ENCODE data around the gene MYO1C. TPM values are rescaled to one million over a fixed set of nuclear protein-coding genes. Genes with fewer than 3 reads are reported as not detected.
"Not testable (repeated sequence)": the region's sequence is repeated elsewhere in the genome, so short reads cannot be mapped to it uniquely, and the experiment has no call there.

MYO1C gene
- total RNA-seq, 2 experiments from 2014 or later = 26.7 to 34.1 TPM

DNA sequence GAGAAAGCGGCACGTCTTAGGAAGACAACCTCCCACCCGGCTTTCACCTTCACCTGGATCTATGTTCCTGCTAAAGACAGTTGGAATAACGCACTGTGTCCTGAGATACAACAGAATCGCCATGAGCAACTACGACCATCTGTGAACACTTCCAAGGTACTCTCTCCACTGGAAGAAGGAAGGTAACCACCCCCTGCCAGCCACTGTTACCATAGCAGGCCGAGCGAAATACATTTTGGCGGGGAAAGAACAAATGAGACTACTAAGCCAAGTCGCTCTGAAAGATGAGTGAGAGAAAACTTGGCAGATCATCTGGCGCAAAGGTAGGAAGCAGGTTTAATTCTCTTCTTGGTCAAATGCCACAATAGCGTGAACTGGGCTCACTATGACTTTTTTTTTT, 46.3 kb downstream of the MYO1C start:
- POLR2A ChIA-PET = no interaction called here
- no peaks in the 10 kb centered on the region for H3K9me3 Mint-ChIP-seq

DNA sequence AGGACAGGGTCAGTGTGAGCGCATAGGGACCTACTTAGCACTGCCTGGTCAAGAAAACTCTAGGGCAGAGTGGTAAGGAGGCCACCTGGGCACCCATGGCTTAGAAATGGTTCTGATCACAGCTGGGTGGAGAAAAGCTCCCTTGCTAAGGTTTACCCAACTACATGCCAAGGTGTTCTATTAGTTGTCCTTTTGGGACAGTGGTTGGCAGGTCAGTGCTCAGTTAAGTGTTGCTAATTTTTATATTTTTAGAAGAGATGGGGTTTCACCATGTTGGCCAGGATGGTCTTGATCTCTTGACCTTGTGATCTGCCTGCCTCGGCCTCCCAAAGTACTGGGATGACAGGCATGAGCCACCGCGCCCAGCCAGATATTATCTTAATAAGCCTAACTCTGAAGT, 46.8 kb downstream of the MYO1C start:
- H3K27ac Mint-ChIP-seq, POLR2A ChIA-PET, H3K4me3 Mint-ChIP-seq, H3K9me3 Mint-ChIP-seq, DNase-seq, H3K27me3 Mint-ChIP-seq, CTCF ChIA-PET: not testable (repeated sequence)
- Mint-ChIP-seq H3K36me3 (ENCODE audit: low read depth) (peaks cover 10% of the 10 kb centered on the region), H3K4me1 (peaks cover 31% of the 10 kb centered on the region)

More for the DNA sequence above, 46.3 kb downstream of the MYO1C start:
- no peak overlapping the region for H3K27ac Mint-ChIP-seq
- CTCF ChIA-PET = interaction anchor here (0.7 kb wide), 2 partner anchors 41 to 141 kb away, joined by 3 read pairs; no protein-coding TSS in a partner anchor
- H3K27me3 Mint-ChIP-seq = no peaks in the 10 kb centered on the region
- no peak overlapping the region for H3K4me3 Mint-ChIP-seq
- H3K36me3 Mint-ChIP-seq (ENCODE audit: low read depth) = peaks cover 10% of the 10 kb centered on the region
- no peak for DNase-seq
- H3K4me1 Mint-ChIP-seq = peaks cover 31% of the 10 kb centered on the region

DNA sequence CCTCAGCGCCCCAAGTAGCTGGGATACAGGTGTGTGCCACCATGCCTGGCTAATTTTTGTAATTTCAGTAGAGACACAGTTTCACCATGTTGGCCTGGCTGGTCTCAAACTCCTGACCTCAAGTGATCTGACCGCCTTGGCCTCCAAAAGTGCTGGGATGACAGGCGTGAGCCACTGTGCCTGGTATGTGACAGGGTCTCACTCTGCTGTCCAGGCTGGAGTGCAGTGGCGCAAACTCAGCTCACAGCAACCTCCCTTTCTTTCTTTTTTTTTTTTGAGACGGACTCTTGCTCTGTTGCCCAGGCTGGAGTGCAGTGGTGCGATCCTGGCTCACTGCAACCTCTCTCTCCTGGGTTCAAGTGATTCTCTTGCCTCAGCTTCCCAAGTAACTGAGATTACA, 49.8 kb downstream of the MYO1C start:
- H3K27ac Mint-ChIP-seq; CTCF ChIA-PET; H3K36me3 Mint-ChIP-seq (ENCODE audit: low read depth); H3K4me3 Mint-ChIP-seq; H3K9me3 Mint-ChIP-seq; DNase-seq; H3K27me3 Mint-ChIP-seq: not testable (repeated sequence)
- POLR2A ChIA-PET = interaction anchor here (0.7 kb wide), 2 partner anchors 116 to 334 kb away, joined by 4 to 12 read pairs; no protein-coding TSS in a partner anchor
- H3K4me1 Mint-ChIP-seq = peaks cover 20% of the 10 kb centered on the region

- ChIA-PET POLR2A (interaction anchor here (0.7 kb wide), 1 partner anchor 333 kb away, joined by 12 read pairs; no protein-coding TSS in a partner anchor), CTCF (interaction anchor here (1.1 kb wide), 1 partner anchor 293 kb away, joined by 4 read pairs; no protein-coding TSS in a partner anchor)
- Mint-ChIP-seq H3K4me1 (peaks cover 16% of the 10 kb centered on the region), H3K36me3 (ENCODE audit: low read depth) (peaks cover 9% of the 10 kb centered on the region), H3K4me3 (no peak overlapping the region), H3K9me3 (no peaks in the 10 kb centered on the region), H3K27ac (no peak overlapping the region), H3K27me3 (no peaks in the 10 kb centered on the region)
- DNase-seq = no peak
Measured at GRCh38 chr17:1442187-1442586, 50.3 kb downstream of the MYO1C start.

GRCh38 chr17:1440921-1441320, 51.6 kb downstream of the MYO1C start:
- POLR2A ChIA-PET = interaction anchor here (0.6 kb wide), 1 partner anchor 8 kb away, joined by 6 read pairs; no protein-coding TSS in a partner anchor
- Mint-ChIP-seq H3K9me3 (no peaks in the 10 kb centered on the region), H3K27ac (no peak overlapping the region), H3K27me3 (no peaks in the 10 kb centered on the region), H3K4me1 (peaks cover 6% of the 10 kb centered on the region), H3K4me3 (no peak overlapping the region), H3K36me3 (ENCODE audit: low read depth) (peaks cover 9% of the 10 kb centered on the region)
- no peak for DNase-seq
- CTCF ChIA-PET = interaction anchor here (0.6 to 1.1 kb wide), 2 partner anchors 13 to 292 kb away, joined by 3 to 4 read pairs; no protein-coding TSS in a partner anchor

DNA sequence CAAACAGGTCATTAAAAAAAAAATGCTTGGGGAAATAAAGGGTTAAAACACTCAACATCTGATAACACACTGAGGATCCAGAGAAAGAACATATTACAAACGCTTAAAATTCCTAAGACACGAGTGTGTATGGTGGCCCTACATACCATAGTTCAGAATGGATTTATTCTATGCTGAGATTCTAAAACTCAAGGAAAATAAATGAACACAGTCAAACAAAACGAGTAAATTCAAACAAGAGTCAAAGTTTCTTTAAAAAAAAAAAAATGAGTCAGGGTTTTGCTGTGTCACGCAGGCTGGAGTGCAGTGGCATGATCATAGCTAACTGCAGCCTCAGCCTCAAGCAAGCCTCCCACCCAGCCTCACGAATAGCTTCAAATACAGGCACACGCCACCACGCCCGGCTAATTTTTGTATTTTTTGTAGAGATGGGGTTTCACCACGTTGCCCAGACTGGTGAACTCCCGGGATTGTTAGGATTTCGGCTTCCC, 53.8 kb downstream of the MYO1C start:
- no peak for DNase-seq
- H3K4me1 Mint-ChIP-seq = peaks cover 6% of the 10 kb centered on the region
- H3K27me3 Mint-ChIP-seq = no peaks in the 10 kb centered on the region
- ChIA-PET CTCF (interaction anchor here (0.7 to 1.3 kb wide), 3 partner anchors 11 to 73 kb away, joined by 3 to 6 read pairs (median 3); partner anchors contain the start of gene CRK), POLR2A (no interaction called here)
- H3K9me3 Mint-ChIP-seq = no peaks in the 10 kb centered on the region
- H3K27ac Mint-ChIP-seq = no peak overlapping the region
- H3K36me3 Mint-ChIP-seq (ENCODE audit: low read depth) = peaks cover 22% of the 10 kb centered on the region
- no peak overlapping the region for H3K4me3 Mint-ChIP-seq

DNA sequence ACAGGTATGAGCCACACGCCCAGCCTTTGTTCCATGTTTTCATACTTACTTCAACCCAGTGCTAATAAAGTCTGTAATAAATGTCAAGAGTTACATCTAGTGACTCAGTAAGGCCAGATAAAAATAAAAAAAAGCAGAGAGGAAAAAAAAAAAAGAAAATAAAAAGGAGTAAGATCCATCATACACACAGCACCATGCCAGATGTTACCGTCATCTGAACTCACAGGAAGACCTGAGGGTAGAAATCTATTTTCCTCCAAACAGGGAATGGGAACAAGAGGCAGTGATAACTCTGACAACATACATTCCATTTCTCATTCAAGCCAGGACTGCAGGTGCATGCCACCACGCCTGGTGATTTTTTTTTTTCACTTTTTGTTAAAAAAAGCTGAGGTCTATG, 57.2 kb downstream of the MYO1C start:
- ChIA-PET CTCF (interaction anchor here (0.6 to 1.3 kb wide), 2 partner anchors 30 to 38 kb away, joined by 3 read pairs; no protein-coding TSS in a partner anchor), POLR2A (no interaction called here)
- peaks cover 15% of the 10 kb centered on the region for H3K4me1 Mint-ChIP-seq
- peak overlapping the region; percentile 13 for H3K27ac Mint-ChIP-seq
- no peaks in the 10 kb centered on the region for H3K9me3 Mint-ChIP-seq
- peaks cover 30% of the 10 kb centered on the region for H3K36me3 Mint-ChIP-seq (ENCODE audit: low read depth)
- H3K27me3 Mint-ChIP-seq = no peaks in the 10 kb centered on the region
- no peak for DNase-seq
- H3K4me3 Mint-ChIP-seq = no peak overlapping the region

DNA sequence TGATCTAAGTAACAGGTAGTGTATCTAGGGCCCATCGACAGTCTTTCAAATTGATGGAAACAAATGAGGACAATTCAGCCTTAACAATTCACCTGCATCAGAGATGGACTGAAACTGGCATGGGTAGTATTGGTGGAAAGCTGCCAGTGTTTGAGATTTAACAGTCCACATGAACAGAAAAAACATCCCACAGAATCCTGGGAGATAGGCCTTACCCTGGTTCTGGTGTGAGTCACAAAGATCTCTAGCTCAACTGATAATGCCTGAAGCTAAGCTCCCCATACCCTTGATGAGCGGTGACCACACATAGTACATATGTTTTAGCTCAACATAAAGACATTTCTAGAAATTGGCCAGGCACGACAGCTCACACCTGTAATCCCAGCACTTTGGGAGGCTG, 58.3 kb downstream of the MYO1C start:
- H3K27me3 Mint-ChIP-seq = no peaks in the 10 kb centered on the region
- peaks cover 13% of the 10 kb centered on the region for H3K4me1 Mint-ChIP-seq
- peaks cover 33% of the 10 kb centered on the region for H3K36me3 Mint-ChIP-seq (ENCODE audit: low read depth)
- H3K4me3 Mint-ChIP-seq = no peak overlapping the region
- CTCF ChIA-PET = interaction anchor here (0.5 to 1.3 kb wide), 2 partner anchors 18 to 29 kb away, joined by 3 read pairs; no protein-coding TSS in a partner anchor
- no peak overlapping the region for H3K27ac Mint-ChIP-seq
- POLR2A ChIA-PET = no interaction called here
- H3K9me3 Mint-ChIP-seq = no peaks in the 10 kb centered on the region
- no peak for DNase-seq

GRCh38 chr17:1431631-1432104, 60.8 kb downstream of the MYO1C start:
- CTCF ChIA-PET = no interaction called here
- no peak for DNase-seq
- no peaks in the 10 kb centered on the region for H3K9me3 Mint-ChIP-seq
- POLR2A ChIA-PET = no interaction called here
- no peak overlapping the region for H3K27ac Mint-ChIP-seq
- peaks cover 9% of the 10 kb centered on the region for H3K4me1 Mint-ChIP-seq
- peaks cover 28% of the 10 kb centered on the region for H3K36me3 Mint-ChIP-seq (ENCODE audit: low read depth)
- H3K4me3 Mint-ChIP-seq = no peak overlapping the region
- no peaks in the 10 kb centered on the region for H3K27me3 Mint-ChIP-seq

GRCh38 chr17:1423456-1424135, 68.9 kb downstream of the MYO1C start:
- POLR2A ChIA-PET = no interaction called here
- DNase-seq = no peak
- H3K27me3 Mint-ChIP-seq = no peaks in the 10 kb centered on the region
- no peak overlapping the region for H3K4me3 Mint-ChIP-seq
- H3K4me1 Mint-ChIP-seq = peaks cover 3% of the 10 kb centered on the region
- no peaks in the 10 kb centered on the region for H3K9me3 Mint-ChIP-seq
- CTCF ChIA-PET = interaction anchor here (0.5 to 1.0 kb wide), 4 partner anchors 23 to 124 kb away, joined by 3 to 4 read pairs (median 3); no protein-coding TSS in a partner anchor
- H3K27ac Mint-ChIP-seq = no peak overlapping the region
- peaks cover 36% of the 10 kb centered on the region for H3K36me3 Mint-ChIP-seq (ENCODE audit: low read depth)

GRCh38 chr17:1422885-1423284, 69.6 kb downstream of the MYO1C start:
- Mint-ChIP-seq H3K27me3 (no peaks in the 10 kb centered on the region), H3K4me1 (peaks cover 3% of the 10 kb centered on the region), H3K36me3 (ENCODE audit: low read depth) (peaks cover 38% of the 10 kb centered on the region), H3K27ac (peak overlapping the region; percentile 56), H3K9me3 (no peaks in the 10 kb centered on the region), H3K4me3 (no peak overlapping the region)
- ChIA-PET CTCF (interaction anchor here (0.5 to 0.8 kb wide), 2 partner anchors 22 to 23 kb away, joined by 3 to 4 read pairs; no protein-coding TSS in a partner anchor), POLR2A (no interaction called here)
- no peak for DNase-seq

DNA sequence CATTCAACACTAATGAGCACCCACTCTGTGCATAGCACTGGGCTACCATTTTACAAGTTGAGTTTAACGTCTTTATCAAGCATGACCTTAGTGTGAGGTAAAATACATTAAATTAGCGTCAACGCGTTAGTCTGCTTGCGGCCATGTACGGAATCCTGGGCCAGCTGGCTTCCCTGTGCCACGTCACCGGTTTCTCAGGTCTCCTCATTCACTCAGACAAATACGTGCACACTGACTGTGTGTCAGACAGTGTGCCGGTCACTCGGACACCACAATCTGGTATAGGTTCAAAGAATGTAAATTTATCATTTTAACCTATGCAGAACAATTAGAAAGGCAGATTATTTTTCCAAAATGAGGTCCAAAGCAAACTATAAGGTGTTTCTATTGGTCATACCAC, 71.0 kb downstream of the MYO1C start:
- POLR2A ChIA-PET = no interaction called here
- H3K27me3 Mint-ChIP-seq = no peaks in the 10 kb centered on the region
- peaks cover 40% of the 10 kb centered on the region for H3K36me3 Mint-ChIP-seq (ENCODE audit: low read depth)
- H3K27ac Mint-ChIP-seq = no peak overlapping the region
- H3K9me3 Mint-ChIP-seq = no peaks in the 10 kb centered on the region
- no peak for DNase-seq
- no peak overlapping the region for H3K4me3 Mint-ChIP-seq
- H3K4me1 Mint-ChIP-seq = peaks cover 3% of the 10 kb centered on the region
- CTCF ChIA-PET = no interaction called here

- no peaks in the 10 kb centered on the region for H3K9me3 Mint-ChIP-seq
- no peak for DNase-seq
- CTCF ChIA-PET = no interaction called here
- H3K4me3 Mint-ChIP-seq = no peak overlapping the region
- no peak overlapping the region for H3K27ac Mint-ChIP-seq
- POLR2A ChIA-PET = no interaction called here
- H3K36me3 Mint-ChIP-seq (ENCODE audit: low read depth) = peaks cover 37% of the 10 kb centered on the region
- H3K4me1 Mint-ChIP-seq = peaks cover 3% of the 10 kb centered on the region
- no peaks in the 10 kb centered on the region for H3K27me3 Mint-ChIP-seq
Measured at GRCh38 chr17:1420981-1421380, 71.5 kb downstream of the MYO1C start.

All from activated CD4-positive, alpha-beta T cell treated with anti-CD3 and anti-CD28 coated beads, Interleukin-2, amount 10 ng/mL, durations not matched to agents 7 days and 5 days (primary cell).